GM18498 (cell line): ENCODE data around the gene IL1R2.

Experiments used
- ATAC-seq: cut with Tn5 transposase; IDR thresholded peaks from one replicate; pipeline ENCODE4 v1.9.1; 2021; ENCODE audit warnings: mild to moderate bottlenecking, moderate library complexity; ENCODE audit not compliant: unreplicated experiment

The IL1R2 gene

DNA sequence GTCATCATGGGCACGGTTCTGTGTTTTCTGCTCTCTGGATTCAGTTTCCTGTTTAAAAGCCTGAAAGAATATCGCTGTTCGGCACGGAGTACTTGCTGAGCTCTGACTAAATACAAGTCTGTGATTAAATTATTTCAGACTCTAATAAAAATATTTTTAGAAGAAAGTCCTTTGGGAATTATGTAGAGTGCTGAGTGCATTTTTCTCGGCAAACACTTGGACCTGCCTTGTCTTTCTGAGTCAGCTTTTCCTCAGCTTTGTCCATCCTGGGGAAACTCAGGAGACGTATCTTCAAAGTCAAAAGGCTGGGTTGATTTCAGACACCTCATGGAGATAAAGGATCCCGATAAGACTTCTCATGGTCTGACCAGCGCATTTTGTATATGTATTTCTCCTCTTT lies 45.9 kb downstream of the IL1R2 start:
- ATAC-seq, result no peak

GRCh38 chr2:102040229-102040628 lies 48.5 kb downstream of the IL1R2 start:
- no peak for ATAC-seq

DNA sequence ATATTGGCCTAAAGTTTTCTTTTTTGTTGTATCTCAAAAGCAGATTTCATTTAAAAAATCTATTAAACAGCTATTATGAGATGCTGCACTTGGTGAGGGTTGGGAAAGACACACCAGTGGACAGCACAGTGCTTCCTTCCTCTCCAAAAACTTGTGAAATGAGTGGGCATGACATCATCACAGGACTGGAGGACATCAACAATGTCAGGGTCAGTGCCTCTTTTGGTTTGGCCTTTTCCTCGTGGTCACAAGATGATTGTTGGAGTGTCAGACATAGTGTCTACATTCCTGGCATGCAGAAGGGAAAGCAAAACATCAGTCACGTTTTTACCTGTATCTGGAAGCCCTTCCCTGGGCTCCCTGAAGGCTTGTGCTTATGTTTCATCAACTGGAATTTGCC lies 49.6 kb downstream of the IL1R2 start:
- no peak for ATAC-seq

GRCh38 chr2:102042196-102043081 lies 50.7 kb downstream of the IL1R2 start:
- no peak for ATAC-seq

DNA sequence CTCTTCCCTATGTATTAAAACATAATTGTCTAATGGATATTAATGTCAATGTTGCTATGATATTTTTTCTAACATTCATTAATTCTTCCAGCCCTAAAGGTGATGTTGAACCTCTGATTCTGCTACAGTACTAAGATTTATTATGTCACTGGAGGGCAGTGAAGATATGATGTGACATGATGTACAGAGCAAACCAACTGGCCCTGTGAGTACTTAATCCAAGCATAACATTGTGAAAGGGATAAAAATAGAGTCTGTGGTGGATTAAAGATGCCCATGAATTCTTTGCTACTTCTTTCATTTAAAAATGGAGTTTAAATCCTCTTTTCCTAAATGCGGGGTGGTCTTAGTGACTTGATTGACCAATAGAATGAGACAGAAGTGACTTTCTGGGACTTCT lies 51.8 kb downstream of the IL1R2 start:
- no peak for ATAC-seq

- ATAC-seq, result no peak
Measured at GRCh38 chr2:102044235-102044896, 52.6 kb downstream of the IL1R2 start.

DNA sequence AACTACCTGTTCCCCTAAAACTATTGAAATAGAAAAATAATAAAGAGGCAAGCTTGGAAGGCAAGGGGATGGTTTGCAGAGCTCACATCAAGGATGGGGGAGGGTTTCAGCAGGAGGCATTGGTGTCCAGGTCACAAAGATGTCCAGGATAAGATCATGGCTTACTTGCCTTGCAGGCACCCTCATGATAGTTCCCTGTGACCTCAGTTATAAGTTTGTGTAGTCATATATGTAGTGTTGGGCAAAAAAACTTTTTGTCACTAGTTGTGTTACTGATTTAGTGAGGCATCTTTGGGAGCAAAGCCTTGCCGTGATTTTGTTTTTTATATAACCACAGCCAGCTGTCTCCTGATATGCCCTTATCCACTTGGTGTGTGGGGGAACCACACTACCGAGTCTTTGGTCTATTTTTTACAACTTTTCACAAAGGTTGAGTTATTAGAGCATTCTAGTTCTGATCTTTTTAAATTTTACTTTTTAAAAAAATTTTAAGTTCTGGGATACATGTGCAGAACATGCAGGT lies 53.3 kb downstream of the IL1R2 start:
- no peak for ATAC-seq

- no peak for ATAC-seq
Measured at GRCh38 chr2:102045697-102046096, 53.9 kb downstream of the IL1R2 start.

DNA sequence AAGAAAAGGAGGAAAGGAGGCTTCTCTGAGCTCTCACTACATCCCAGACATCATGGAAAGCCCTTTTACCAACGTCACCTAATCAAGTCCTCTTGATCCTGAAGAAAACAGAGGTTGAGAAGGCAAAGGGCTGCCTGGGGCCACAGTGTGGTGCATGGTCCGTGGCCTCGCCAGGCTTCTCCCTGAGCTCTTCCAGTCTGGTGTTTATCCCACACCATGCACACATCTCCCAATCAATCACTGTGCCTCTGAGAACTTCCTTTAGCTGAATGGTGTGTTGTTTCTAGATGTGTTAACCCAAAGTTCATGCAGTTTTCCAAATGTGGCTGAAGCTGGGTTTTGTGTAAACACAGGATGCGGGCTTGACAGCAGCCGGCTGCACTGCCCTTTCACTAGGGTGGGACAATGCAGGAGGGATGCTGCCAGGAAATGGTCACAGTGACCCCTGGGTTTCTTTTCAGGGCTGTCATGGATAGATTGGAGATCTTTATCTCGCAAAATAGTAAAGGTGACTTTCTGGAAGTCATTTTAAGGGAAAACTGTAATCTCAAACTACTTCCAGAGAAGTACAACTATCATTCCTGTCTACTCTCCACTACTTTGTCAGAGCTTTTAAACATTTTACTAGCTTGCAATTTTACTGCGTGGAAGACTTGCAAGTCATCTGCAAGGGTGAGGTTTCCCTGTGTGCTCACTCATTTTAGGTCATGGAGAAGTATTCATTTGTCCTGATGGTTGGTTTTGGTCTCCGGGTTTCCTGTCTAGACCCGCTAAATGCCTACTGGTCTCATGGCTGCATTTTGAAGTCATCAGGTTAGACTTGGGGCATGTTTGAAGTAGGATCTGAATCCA lies 54.6 kb downstream of the IL1R2 start:
- no peak for ATAC-seq

- no peak for ATAC-seq
Measured at GRCh38 chr2:102048465-102048864, 56.7 kb downstream of the IL1R2 start.

DNA sequence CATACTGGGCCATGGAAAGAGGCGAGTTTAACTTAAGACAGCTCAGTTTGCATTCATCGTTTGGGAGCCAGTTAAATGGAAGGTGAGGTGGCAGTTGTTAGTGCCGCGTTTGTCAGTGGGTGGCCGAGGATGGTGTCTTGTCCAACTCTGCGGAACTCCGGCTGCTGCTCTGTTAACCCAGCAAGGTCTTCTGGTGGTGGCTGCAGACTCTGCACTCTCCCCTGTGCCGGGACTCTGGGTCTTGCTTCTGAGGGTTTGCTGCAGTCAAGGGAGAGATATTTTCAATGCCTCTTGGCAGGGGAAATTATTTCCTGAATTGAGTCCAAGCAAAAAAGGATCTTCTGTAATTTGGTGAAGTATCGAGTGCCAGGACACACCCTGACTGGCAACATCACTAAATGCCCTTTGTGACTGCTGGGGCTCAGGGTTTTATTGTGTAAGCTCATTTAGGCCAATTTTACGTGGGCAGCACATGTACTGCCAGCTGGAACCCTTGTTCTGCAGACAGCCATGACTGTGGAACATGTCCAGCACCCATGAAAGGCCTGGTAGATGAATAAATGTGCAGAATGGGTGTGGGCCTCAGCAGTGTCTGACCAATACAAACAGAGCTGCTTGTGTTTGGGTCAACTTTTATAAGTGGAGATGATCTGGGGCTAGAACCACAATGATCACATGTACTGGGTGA lies 58.1 kb downstream of the IL1R2 start:
- no peak for ATAC-seq

DNA sequence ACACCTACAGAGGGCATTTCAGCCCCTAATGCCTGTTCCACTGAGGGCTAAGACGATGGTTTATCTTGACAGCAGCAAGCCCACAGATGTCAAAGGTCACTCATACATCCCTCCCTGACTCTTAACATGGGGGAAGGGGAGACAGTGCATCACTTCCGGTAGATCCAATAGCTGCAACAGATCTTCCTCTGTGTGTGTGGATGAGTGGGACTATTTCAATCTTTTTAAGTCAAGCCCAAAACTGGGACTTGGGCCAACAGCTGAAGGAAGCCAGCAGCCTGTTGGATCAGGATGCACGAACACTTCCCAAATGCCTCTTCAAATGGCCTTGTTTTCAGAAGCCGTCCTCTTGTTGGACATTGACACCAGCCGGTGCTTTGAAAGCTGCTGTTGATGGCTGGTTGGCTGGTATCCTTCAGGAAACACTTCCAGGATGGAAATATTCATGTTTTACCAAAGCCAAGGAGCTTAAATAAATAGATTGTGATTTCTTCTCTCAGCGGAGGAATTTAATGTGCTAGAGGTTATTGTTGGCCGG lies 59.2 kb downstream of the IL1R2 start:
- no peak for ATAC-seq

DNA sequence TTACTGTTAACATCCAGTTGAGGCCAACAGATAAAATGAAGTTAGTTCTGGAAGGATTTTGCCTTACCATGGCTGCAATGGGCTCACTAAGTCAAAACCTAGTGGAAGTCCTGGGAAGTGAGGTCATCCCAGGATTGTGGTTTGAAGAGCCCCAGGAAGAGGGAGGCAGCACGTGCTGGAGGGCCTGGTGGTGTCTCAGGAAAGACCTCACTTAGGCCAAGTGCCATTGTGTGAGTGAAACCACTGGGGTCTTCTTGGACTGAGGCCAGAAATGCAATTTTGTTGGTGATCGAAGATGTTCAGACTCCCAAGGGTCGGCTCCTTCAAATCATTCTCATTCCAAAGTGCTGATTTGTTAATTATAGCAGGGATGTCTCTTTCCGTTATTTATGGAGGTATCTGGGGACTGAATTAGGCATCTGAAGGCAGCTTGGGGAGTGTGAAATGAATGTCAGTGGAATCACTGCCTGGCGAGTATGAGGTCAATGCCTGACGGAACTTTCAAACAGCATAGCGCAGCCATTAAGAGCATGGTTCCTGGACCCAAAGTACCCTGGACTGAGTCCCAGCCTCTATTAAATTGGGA lies 60.0 kb downstream of the IL1R2 start:
- ATAC-seq, result no peak

DNA sequence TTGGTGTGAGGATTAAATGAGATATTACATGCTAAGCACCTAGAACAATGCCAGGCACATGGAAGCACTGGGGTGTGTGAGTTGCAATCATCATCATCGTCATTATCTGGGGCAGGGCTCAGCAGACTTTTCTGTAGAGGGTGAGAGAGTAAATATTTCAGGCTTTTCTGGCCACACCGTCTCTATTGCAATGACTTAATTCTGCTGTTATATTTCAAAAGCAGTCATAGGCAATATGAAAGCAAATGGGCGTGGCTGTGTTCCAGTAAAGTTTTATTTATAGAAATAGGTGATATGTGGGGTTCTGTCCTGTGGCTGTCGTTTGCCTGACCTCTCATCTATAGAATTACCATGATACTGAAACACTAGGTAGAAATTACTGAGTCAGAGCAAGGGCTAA lies 60.6 kb downstream of the IL1R2 start:
- no peak for ATAC-seq

- ATAC-seq, result no peak
Measured at GRCh38 chr2:102053096-102053495, 61.3 kb downstream of the IL1R2 start.

- no peak for ATAC-seq
Measured at GRCh38 chr2:102055346-102055990, 63.7 kb downstream of the IL1R2 start.

- ATAC-seq, result no peak
Measured at GRCh38 chr2:102056079-102056581, 64.4 kb downstream of the IL1R2 start.

DNA sequence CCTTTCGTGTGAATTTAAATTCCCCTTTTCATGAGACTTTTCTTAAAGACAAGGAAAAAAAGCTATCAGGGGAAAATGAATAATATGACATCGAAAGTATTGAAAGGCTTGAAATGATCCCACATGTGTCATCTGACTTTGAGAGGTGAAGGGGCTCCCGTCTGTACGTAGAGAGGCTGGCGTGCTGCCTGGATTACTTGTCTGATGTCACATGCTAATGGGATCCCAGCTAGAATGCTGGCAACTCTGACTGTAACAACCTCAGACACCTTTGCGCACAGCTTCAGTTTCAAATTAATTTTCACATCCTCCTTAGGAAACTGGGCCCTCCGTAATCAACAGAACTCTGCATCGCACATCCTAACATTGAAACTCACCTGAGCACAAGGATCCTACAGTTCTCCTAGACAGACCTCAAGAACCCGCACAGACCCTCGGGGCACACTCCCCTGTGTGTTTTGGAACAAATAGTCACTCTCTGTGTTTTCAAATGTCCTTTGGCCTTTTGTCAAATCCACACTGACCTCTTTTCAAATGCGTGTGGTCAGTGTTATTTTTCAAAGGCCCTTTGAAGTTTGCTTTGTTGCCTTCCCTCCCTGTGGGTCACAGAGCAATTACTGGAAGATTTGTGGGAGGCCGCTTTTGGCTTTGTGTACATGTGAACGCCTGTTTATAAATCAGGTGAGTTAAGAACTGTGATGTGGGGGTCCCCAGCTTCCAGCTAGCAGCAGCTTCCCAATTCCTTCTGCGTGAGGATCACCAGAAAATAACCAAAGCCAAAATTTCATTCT lies 65.9 kb downstream of the IL1R2 start:
- ATAC-seq, result no peak
